PC-3 (cell line): ENCODE measurements around the gene PRUNE2. TPM values are rescaled to one million over a fixed set of nuclear protein-coding genes. Genes with fewer than 3 reads are reported as not detected.

ENCODE experiments used
- ATAC-seq: fragments of 200-7000 bp; cut with Tn5 transposase; 2 replicates; pipeline ENCODE4 v1.9.1; 2020; ENCODE audit warnings: mild to moderate bottlenecking, moderate library complexity
- BruUV-seq: library from RNA; stranded (reverse); fragments of 400-500 nt; replicated peaks from 2 replicates; lab custom pipeline; 2021; lab: Mats Ljungman, UMichigan
- CTCF ChIA-PET: fragments of 300-600 bp; sonication (Branson Sonifier 250); formaldehyde crosslinking; loops from one replicate; lab custom pipeline; 2022; ENCODE audit warnings: antibody characterized with exemption; lab: Charles Lee
- POLR2A ChIA-PET: fragments of 300-600 bp; sonication (Branson Sonifier 250); formaldehyde crosslinking; loops from one replicate; lab custom pipeline; 2022; ENCODE audit warnings: antibody characterized with exemption; ENCODE audit not compliant: unreplicated experiment; lab: Charles Lee
- DNase-seq: peaks from one replicate; pipeline ENCODE4 v3.0.0-alpha.2; 2015
- H2AFZ ChIP-seq: fragments of 300-600 bp; sonication (generic); 2 replicates; pipeline ENCODE4 v1.6.0; 2016; ENCODE audit warnings: antibody characterized with exemption, low read length
- H3F3A ChIP-seq: fragments of 300-600 bp; sonication (generic); one replicate; pipeline ENCODE4 v1.6.0; 2017; ENCODE audit warnings: antibody characterized with exemption, low read length, control low read depth, mild to moderate bottlenecking; ENCODE audit not compliant: unreplicated experiment
- H3K27ac ChIP-seq: fragments of 300-600 bp; sonication (generic); 2 replicates; pipeline ENCODE4 v1.5.1; 2016; ENCODE audit warnings: mild to moderate bottlenecking, low read length
- H3K27me3 ChIP-seq: fragments of 300-600 bp; sonication (generic); 2 replicates; pipeline ENCODE4 v1.6.1; 2016; ENCODE audit warnings: low read length, mixed read lengths
- H3K36me3 ChIP-seq: fragments of 300-600 bp; sonication (generic); 2 replicates; pipeline ENCODE4 v1.6.1; 2016; ENCODE audit warnings: low read depth, mixed run types, low read length, mixed read lengths
- H3K4me1 ChIP-seq: fragments of 300-600 bp; sonication (generic); 2 replicates; pipeline ENCODE4 v1.5.1; 2016; ENCODE audit warnings: low read length; ENCODE audit not compliant: insufficient read depth
- H3K4me2 ChIP-seq: fragments of 300-600 bp; sonication (generic); 2 replicates; pipeline ENCODE4 v1.6.0; 2016; ENCODE audit warnings: low read length
- H3K4me3 ChIP-seq: fragments of 300-600 bp; sonication (generic); 2 replicates; pipeline ENCODE4 v1.5.1; 2016; ENCODE audit warnings: mild to moderate bottlenecking, low read length, mixed read lengths
- H3K79me2 ChIP-seq: fragments of 300-600 bp; sonication (generic); 2 replicates; pipeline ENCODE4 v1.6.1; 2017; ENCODE audit warnings: low read length, mixed read lengths
- H3K9ac ChIP-seq: fragments of 300-600 bp; sonication (generic); 2 replicates; pipeline ENCODE4 v1.6.0; 2016; ENCODE audit warnings: mild to moderate bottlenecking, low read length
- H3K9me2 ChIP-seq: fragments of 300-600 bp; sonication (generic); replicated peaks from 2 replicates; pipeline ENCODE4 v1.6.1; 2016; ENCODE audit warnings: mixed run types, low read length, mixed read lengths
- H3K9me3 ChIP-seq: fragments of 300-600 bp; sonication (generic); 2 replicates; pipeline ENCODE4 v1.6.1; 2016; ENCODE audit warnings: low read length, mixed read lengths
- H4K20me1 ChIP-seq: fragments of 300-600 bp; sonication (generic); 2 replicates; pipeline ENCODE4 v1.6.1; 2016; ENCODE audit warnings: low read length, mixed read lengths
- CTCF ChIP-seq: fragments of 300-600 bp; sonication (generic); conservative IDR thresholded peaks from 2 replicates; pipeline ENCODE4 v1.5.1; 2017; ENCODE audit warnings: antibody characterized with exemption, low read depth, mild to moderate bottlenecking, low read length
- EZH2 ChIP-seq: fragments of 300-600 bp; sonication (generic); IDR thresholded peaks from one replicate; pipeline ENCODE4 v1.6.1; 2017; ENCODE audit warnings: antibody characterized with exemption, mild to moderate bottlenecking, low read length; ENCODE audit not compliant: unreplicated experiment
- EZH2phosphoT487 ChIP-seq: fragments of 300-600 bp; sonication (generic); IDR thresholded peaks from 2 replicates; pipeline ENCODE4 v1.6.1; 2018; ENCODE audit warnings: mild to moderate bottlenecking, antibody characterized with exemption, low read length, borderline replicate concordance
- intact Hi-C: fragments of 100-400 bp; cut with micrococcal nuclease; formaldehyde crosslinking; loops from 2 replicates; pipeline ENCODE4 v1.9.0; 2023
- total RNA-seq: library from RNA; depleted of rRNA; stranded (reverse); fragments of >200 nt; gene quantifications from 2 replicates; pipeline ENCODE4 v1.2.3, GENCODE V29; 2014

The PRUNE2 gene
- total RNA-seq, 1 experiment from 2014 or later: not detected

- DNase-seq (no peak), ATAC-seq (no peak)
- Histone ChIP-seq H4K20me1 (no peaks in the 10 kb centered on the region), H2AFZ (no peak overlapping the region), H3K4me3 (no peak overlapping the region), H3K9me2 (no peaks in the 10 kb centered on the region), H3K79me2 (no peaks in the 10 kb centered on the region), H3K27me3 (peaks cover 3% of the 10 kb centered on the region; the same call in 1 of the 2 replicates), H3K4me2 (no peak overlapping the region), H3K9ac (no peak overlapping the region), H3K9me3 (no peaks in the 10 kb centered on the region), H3K4me1 (no peaks in the 10 kb centered on the region), H3K36me3 (no peaks in the 10 kb centered on the region), H3F3A (no peaks in the 10 kb centered on the region), H3K27ac (no peak overlapping the region)
- TF ChIP-seq EZH2: no peak
- TF ChIP-seq CTCF: no peak
- intact Hi-C loops: no loop called here
- POLR2A ChIA-PET: no interaction called here
- CTCF ChIA-PET: no interaction called here
- no TSS peak for BruUV-seq
Measured at GRCh38 chr9:76789840-76790239, 116.1 kb downstream of the PRUNE2 start.

- no peaks in the 10 kb centered on the region for H3F3A ChIP-seq
- H3K4me1 ChIP-seq: no peaks in the 10 kb centered on the region
- H3K9me3 ChIP-seq: no peaks in the 10 kb centered on the region
- no peak overlapping the region for H3K4me3 ChIP-seq
- TF ChIP-seq EZH2 (no peak), EZH2phosphoT487 (no peak), CTCF (no peak)
- no peaks in the 10 kb centered on the region for H4K20me1 ChIP-seq
- no peaks in the 10 kb centered on the region; the same call in 1 of the 2 replicates for H3K27me3 ChIP-seq
- no peaks in the 10 kb centered on the region for H3K9me2 ChIP-seq
- CTCF ChIA-PET: no interaction called here
- POLR2A ChIA-PET: no interaction called here
- H3K9ac ChIP-seq: no peak overlapping the region
- H3K4me2 ChIP-seq: no peak overlapping the region
- no peak overlapping the region for H2AFZ ChIP-seq
- DNase-seq: no peak
- no TSS peak for BruUV-seq
- H3K27ac ChIP-seq: no peak overlapping the region
- H3K36me3 ChIP-seq: no peaks in the 10 kb centered on the region
- ATAC-seq: no peak
- intact Hi-C loops: no loop called here
- H3K79me2 ChIP-seq: no peaks in the 10 kb centered on the region
Measured at GRCh38 chr9:76787677-76788076, 118.2 kb downstream of the PRUNE2 start.

GRCh38 chr9:76785501-76785900, 120.4 kb downstream of the PRUNE2 start:
- H3K36me3 ChIP-seq: no peaks in the 10 kb centered on the region
- no peaks in the 10 kb centered on the region for H3K4me1 ChIP-seq
- no peak overlapping the region for H3K9ac ChIP-seq
- H3K9me2 ChIP-seq: no peaks in the 10 kb centered on the region
- ChIA-PET CTCF (no interaction called here), POLR2A (no interaction called here)
- no TSS peak for BruUV-seq
- H3K27ac ChIP-seq: no peak overlapping the region
- ATAC-seq (no peak), DNase-seq (no peak)
- H3K4me2 ChIP-seq: no peak overlapping the region
- no peak overlapping the region for H2AFZ ChIP-seq
- intact Hi-C loops: no loop called here
- no peaks in the 10 kb centered on the region; the same call in 1 of the 2 replicates for H3K27me3 ChIP-seq
- no peak overlapping the region for H3K4me3 ChIP-seq
- no peaks in the 10 kb centered on the region for H3F3A ChIP-seq
- no peaks in the 10 kb centered on the region for H3K9me3 ChIP-seq
- no peak for TF ChIP-seq CTCF
- TF ChIP-seq EZH2phosphoT487: no peak
- no peak for TF ChIP-seq EZH2
- H4K20me1 ChIP-seq: no peaks in the 10 kb centered on the region
- no peaks in the 10 kb centered on the region for H3K79me2 ChIP-seq
